Urinary bladder (tissue), 4 donors: ENCODE measurements around the gene FBXL19. TPM values are rescaled to one million over a fixed set of nuclear protein-coding genes. Genes with fewer than 3 reads are reported as not detected.

Experiments
- DNase-seq: peaks from one replicate; pipeline ENCODE4 v3.0.0-alpha.2; 2015; ENCODE audit errors: extremely low spot score
- H3K27ac ChIP-seq: one replicate; pipeline ENCODE4 v1.5.1; 2013; ENCODE audit warnings: low read depth, mild to moderate bottlenecking, moderate library complexity
- H3K36me3 ChIP-seq: one replicate; pipeline ENCODE4 v1.6.1; 2013; ENCODE audit warnings: mild to moderate bottlenecking, moderate library complexity; ENCODE audit not compliant: insufficient read depth
- H3K4me1 ChIP-seq: one replicate; pipeline ENCODE4 v1.6.1; 2013; ENCODE audit warnings: mild to moderate bottlenecking, moderate library complexity; ENCODE audit not compliant: insufficient read depth
- H3K4me3 ChIP-seq: one replicate; pipeline ENCODE4 v1.5.1; 2013; ENCODE audit warnings: low read depth, low read length
- WGBS: extraction: QIAGEN DNeasy Blood & Tissue Kit; methylation state at CpG from one replicate; pipeline ENCODE4 v1.1.7; 2013; 5-methylcytosine and 5-hydroxymethylcytosine counted together
- polyA plus RNA-seq: library from polyadenylated mRNA; stranded (reverse); fragments of 200-250 nt; gene quantifications from one replicate; pipeline ENCODE4 v1.2.3, GENCODE V29; 2013
- total RNA-seq: library from RNA; depleted of rRNA; stranded (reverse); fragments of >200 nt; gene quantifications from one replicate; pipeline ENCODE4 v1.2.3, GENCODE V29; 2014
- donor health status: healthy with polysubstance abuse.
- donor health status: healthy.

FBXL19 gene
- total and polyA plus RNA-seq, 2 donors, result 9.6 to 15.2 TPM

GRCh38 chr16:30966033-30966619, 42.8 kb downstream of the FBXL19 start:
- Histone ChIP-seq H3K4me3 (no peak overlapping the region), H3K4me1 (no peaks in the 10 kb centered on the region), H3K36me3 (peaks cover 4% of the 10 kb centered on the region), H3K27ac (no peak overlapping the region)
- 93% methylated on average over 19 of the region's 19 CpGs for WGBS
- DNase-seq, result no peak

- WGBS, result 93% methylated on average over 4 of the region's 4 CpGs
- no peak for DNase-seq
- Histone ChIP-seq H3K4me3 (no peak overlapping the region), H3K4me1 (no peaks in the 10 kb centered on the region), H3K36me3 (peaks cover 4% of the 10 kb centered on the region), H3K27ac (no peak overlapping the region)
Measured at GRCh38 chr16:30967795-30968194, 44.4 kb downstream of the FBXL19 start.

- no peak for DNase-seq
- Histone ChIP-seq H3K36me3 (peaks cover 4% of the 10 kb centered on the region), H3K4me3 (no peak overlapping the region), H3K27ac (no peak overlapping the region), H3K4me1 (no peaks in the 10 kb centered on the region)
- WGBS, result 95% methylated on average over 19 of the region's 19 CpGs
Measured at GRCh38 chr16:30969246-30969842, 46.0 kb downstream of the FBXL19 start.

GRCh38 chr16:30971298-30971697, 47.9 kb downstream of the FBXL19 start:
- WGBS, result 94% methylated on average over 14 of the region's 14 CpGs
- Histone ChIP-seq H3K36me3 (peaks cover 2% of the 10 kb centered on the region), H3K4me1 (no peaks in the 10 kb centered on the region), H3K27ac (no peak overlapping the region), H3K4me3 (no peak overlapping the region)
- no peak for DNase-seq

- peaks cover 2% of the 10 kb centered on the region for H3K36me3 ChIP-seq
- 85% methylated on average over 7 of the region's 7 CpGs for WGBS
Measured at GRCh38 chr16:30972872-30973271, 49.5 kb downstream of the FBXL19 start.

GRCh38 chr16:30974348-30974747, 51.0 kb downstream of the FBXL19 start:
- WGBS, result 96% methylated on average over 6 of the region's 6 CpGs

More at GRCh38 chr16:30972872-30973271, 49.5 kb downstream of the FBXL19 start:
- DNase-seq, result no peak
- Histone ChIP-seq H3K4me1 (no peaks in the 10 kb centered on the region), H3K27ac (no peak overlapping the region), H3K4me3 (no peak overlapping the region)

GRCh38 chr16:30976486-30976885, 53.1 kb downstream of the FBXL19 start:
- whole genome bisulfite sequencing, result 96% methylated on average over 4 of the region's 4 CpGs
- H3K36me3 ChIP-seq, result peaks cover 11% of the 10 kb centered on the region
- H3K4me3 ChIP-seq, result no peak overlapping the region
- no peak overlapping the region for H3K27ac ChIP-seq
- H3K4me1 ChIP-seq, result no peaks in the 10 kb centered on the region
- no peak for DNase-seq

More at GRCh38 chr16:30974348-30974747, 51.0 kb downstream of the FBXL19 start:
- Histone ChIP-seq H3K4me3 (no peak overlapping the region), H3K27ac (no peak overlapping the region), H3K36me3 (peaks cover 3% of the 10 kb centered on the region), H3K4me1 (no peaks in the 10 kb centered on the region)
- no peak for DNase-seq

GRCh38 chr16:30977502-30977901, 54.1 kb downstream of the FBXL19 start:
- H3K4me3 ChIP-seq, result no peak overlapping the region
- H3K36me3 ChIP-seq, result peaks cover 12% of the 10 kb centered on the region
- WGBS, result 86% methylated on average over 17 of the region's 17 CpGs
- no peak overlapping the region for H3K27ac ChIP-seq
- no peak for DNase-seq
- no peaks in the 10 kb centered on the region for H3K4me1 ChIP-seq

- DNase-seq, result no peak
- Histone ChIP-seq H3K4me1 (no peaks in the 10 kb centered on the region), H3K4me3 (no peak overlapping the region), H3K27ac (no peak overlapping the region), H3K36me3 (peaks cover 17% of the 10 kb centered on the region)
- WGBS, result 92% methylated on average over 62 of the region's 62 CpGs
Measured at GRCh38 chr16:30979170-30980022, 56.0 kb downstream of the FBXL19 start.

GRCh38 chr16:30980023-30980371, 56.6 kb downstream of the FBXL19 start:
- Histone ChIP-seq H3K4me3 (no peak overlapping the region), H3K4me1 (no peaks in the 10 kb centered on the region), H3K27ac (no peak overlapping the region), H3K36me3 (peaks cover 17% of the 10 kb centered on the region)
- 89% methylated on average over 15 of the region's 15 CpGs for WGBS
- no peak for DNase-seq

- DNase-seq, result no peak
- Histone ChIP-seq H3K4me3 (no peak overlapping the region), H3K27ac (no peak overlapping the region), H3K4me1 (no peaks in the 10 kb centered on the region), H3K36me3 (peaks cover 17% of the 10 kb centered on the region)
- WGBS, result 90% methylated on average over 29 of the region's 29 CpGs
Measured at GRCh38 chr16:30980434-30980833, 57.1 kb downstream of the FBXL19 start.

- Histone ChIP-seq H3K36me3 (peaks cover 17% of the 10 kb centered on the region), H3K4me3 (no peak overlapping the region), H3K27ac (no peak overlapping the region), H3K4me1 (no peaks in the 10 kb centered on the region)
- no peak for DNase-seq
- WGBS, result 94% methylated on average over 14 of the region's 14 CpGs
Measured at GRCh38 chr16:30980959-30981358, 57.6 kb downstream of the FBXL19 start.

GRCh38 chr16:30982548-30983288, 59.3 kb downstream of the FBXL19 start:
- DNase-seq, result no peak
- WGBS, result 76% methylated on average over 17 of the region's 17 CpGs
- Histone ChIP-seq H3K4me1 (no peaks in the 10 kb centered on the region), H3K27ac (no peak overlapping the region), H3K36me3 (peaks cover 17% of the 10 kb centered on the region), H3K4me3 (no peak overlapping the region)
